ENCODE results near the gene RALGAPA2.

Gene RALGAPA2

DNA sequence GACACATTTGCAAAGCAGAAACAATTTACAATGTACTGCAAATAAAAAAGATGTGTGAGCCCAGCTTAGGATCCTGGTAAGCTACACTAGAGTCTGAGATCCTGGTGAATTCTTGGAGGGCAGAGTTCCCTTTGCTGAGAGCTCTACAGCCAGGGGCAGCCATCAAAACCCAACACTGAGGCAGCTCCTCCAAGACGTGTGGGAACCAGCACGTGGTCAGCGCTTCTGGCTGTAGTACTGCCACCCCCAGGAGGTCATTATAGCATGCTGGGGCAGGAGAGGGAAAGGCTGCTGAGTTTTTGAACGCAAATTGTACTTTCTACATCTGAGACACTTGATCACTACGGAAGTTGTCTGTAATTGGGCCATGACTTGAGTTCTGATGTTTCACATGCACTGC is 213.0 kb downstream of the RALGAPA2 start:
- Histone ChIP-seq H3K9ac (ENCODE audit: low read depth, low read length, poor library complexity, severe bottlenecking) (no peak overlapping the region), H3K4me2 (ENCODE audit: low read depth, low read length, poor library complexity, severe bottlenecking) (no peak overlapping the region), H3F3A (ENCODE audit: low read depth) (no peaks in the 10 kb centered on the region), H3K4me1 (ENCODE audit: insufficient read depth, low read length, poor library complexity, severe bottlenecking) (peaks cover 9% of the 10 kb centered on the region), H3K36me3 (ENCODE audit: insufficient read depth, low read length) (peaks cover 22% of the 10 kb centered on the region; the same call in 1 of the 2 replicates), H3K27me3 (ENCODE audit: insufficient read depth, low read length, poor library complexity, severe bottlenecking) (no peaks in the 10 kb centered on the region), H4K20me1 (ENCODE audit: insufficient read depth, low read length, poor library complexity, severe bottlenecking) (no peaks in the 10 kb centered on the region), H3K79me2 (ENCODE audit: insufficient read depth, low read length) (no peaks in the 10 kb centered on the region), H2AFZ (ENCODE audit: low read length) (no peak overlapping the region), H3K9me3 (ENCODE audit: insufficient read depth, low read depth, low read length) (no peaks in the 10 kb centered on the region), H3K4me3 (ENCODE audit: low read length, poor library complexity, severe bottlenecking) (no peak overlapping the region), H3K9me2 (replicated peaks; ENCODE audit: low read depth, low read length) (no peaks in the 10 kb centered on the region)
- TF ChIP-seq EZH2phosphoT487 (IDR thresholded peaks at IDR 0.05; ENCODE audit: borderline replicate concordance) (no peak), CTCF (conservative IDR thresholded peaks at IDR 0.05; ENCODE audit: low read length) (no peak)

DNA sequence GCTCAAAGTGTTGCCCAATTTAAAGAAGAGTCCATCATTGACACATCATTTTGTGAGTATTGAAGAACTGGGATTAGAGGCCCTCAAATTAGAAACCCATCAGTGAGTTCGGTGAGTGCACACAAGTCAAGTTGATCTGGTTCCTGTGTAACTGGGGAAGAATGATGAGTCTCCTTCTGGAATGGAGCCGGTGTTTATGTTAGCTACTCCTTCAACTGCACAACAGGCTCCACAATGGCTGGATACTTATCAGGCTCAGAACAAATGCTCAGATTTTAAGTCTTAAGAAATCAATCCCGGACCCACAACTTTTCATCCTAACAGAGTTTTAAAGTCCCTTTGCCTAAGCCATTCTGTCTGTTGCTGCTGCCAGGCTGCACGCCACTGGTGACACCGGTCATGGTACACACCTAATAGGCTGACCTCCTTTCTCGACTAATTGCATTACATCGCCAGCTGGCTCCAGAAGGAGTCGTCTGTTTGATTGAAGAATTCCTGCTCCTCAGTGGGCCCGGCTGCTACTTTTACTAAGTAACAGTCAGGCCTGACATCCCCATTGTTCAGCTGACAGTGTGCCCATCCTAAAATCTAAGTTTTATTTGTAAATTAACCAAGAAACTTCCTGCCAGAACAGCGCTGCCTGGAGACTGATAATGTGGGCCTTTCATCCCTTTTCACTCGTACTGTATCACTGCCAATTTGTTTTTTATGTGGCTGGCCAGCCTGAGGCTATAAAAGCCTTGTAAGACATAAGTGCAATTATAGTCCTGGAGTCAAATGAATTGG is 214.2 kb downstream of the RALGAPA2 start:
- Histone ChIP-seq H3K4me2 (ENCODE audit: low read depth, low read length, poor library complexity, severe bottlenecking) (no peak overlapping the region), H3K9ac (ENCODE audit: low read depth, low read length, poor library complexity, severe bottlenecking) (no peak overlapping the region), H2AFZ (ENCODE audit: low read length) (no peak overlapping the region), H3K36me3 (ENCODE audit: insufficient read depth, low read length) (peaks cover 27% of the 10 kb centered on the region; the same call in 1 of the 2 replicates), H3K9me3 (ENCODE audit: insufficient read depth, low read depth, low read length) (no peaks in the 10 kb centered on the region), H3K79me2 (ENCODE audit: insufficient read depth, low read length) (no peaks in the 10 kb centered on the region), H3K27me3 (ENCODE audit: insufficient read depth, low read length, poor library complexity, severe bottlenecking) (no peaks in the 10 kb centered on the region), H3K9me2 (replicated peaks; ENCODE audit: low read depth, low read length) (no peaks in the 10 kb centered on the region), H4K20me1 (ENCODE audit: insufficient read depth, low read length, poor library complexity, severe bottlenecking) (no peaks in the 10 kb centered on the region), H3F3A (ENCODE audit: low read depth) (no peaks in the 10 kb centered on the region), H3K4me1 (ENCODE audit: insufficient read depth, low read length, poor library complexity, severe bottlenecking) (peaks cover 9% of the 10 kb centered on the region), H3K4me3 (ENCODE audit: low read length, poor library complexity, severe bottlenecking) (no peak overlapping the region)
- TF ChIP-seq EZH2phosphoT487 (IDR thresholded peaks at IDR 0.05; ENCODE audit: borderline replicate concordance) (no peak), CTCF (conservative IDR thresholded peaks at IDR 0.05; ENCODE audit: low read length) (no peak)

GRCh38 chr20:20497242-20497978 is 215.0 kb downstream of the RALGAPA2 start:
- no peak for TF ChIP-seq CTCF (conservative IDR thresholded peaks at IDR 0.05; ENCODE audit: low read length)
- TF ChIP-seq EZH2phosphoT487 (IDR thresholded peaks at IDR 0.05; ENCODE audit: borderline replicate concordance): no peak
- H3F3A ChIP-seq (ENCODE audit: low read depth): no peaks in the 10 kb centered on the region
- no peak overlapping the region for H3K4me2 ChIP-seq (ENCODE audit: low read depth, low read length, poor library complexity, severe bottlenecking)
- H2AFZ ChIP-seq (ENCODE audit: low read length): no peak overlapping the region
- no peaks in the 10 kb centered on the region for H3K27me3 ChIP-seq (ENCODE audit: insufficient read depth, low read length, poor library complexity, severe bottlenecking)
- H3K79me2 ChIP-seq (ENCODE audit: insufficient read depth, low read length): no peaks in the 10 kb centered on the region
- peaks cover 9% of the 10 kb centered on the region for H3K4me1 ChIP-seq (ENCODE audit: insufficient read depth, low read length, poor library complexity, severe bottlenecking)
- H3K4me3 ChIP-seq (ENCODE audit: low read length, poor library complexity, severe bottlenecking): no peak overlapping the region
- H3K9ac ChIP-seq (ENCODE audit: low read depth, low read length, poor library complexity, severe bottlenecking): no peak overlapping the region
- no peaks in the 10 kb centered on the region for H3K9me2 ChIP-seq (replicated peaks; ENCODE audit: low read depth, low read length)
- no peaks in the 10 kb centered on the region for H3K9me3 ChIP-seq (ENCODE audit: insufficient read depth, low read depth, low read length)
- H4K20me1 ChIP-seq (ENCODE audit: insufficient read depth, low read length, poor library complexity, severe bottlenecking): no peaks in the 10 kb centered on the region
- H3K36me3 ChIP-seq (ENCODE audit: insufficient read depth, low read length): peaks cover 24% of the 10 kb centered on the region; the same call in 1 of the 2 replicates
